Esophagus muscularis mucosa (tissue), 3 donors: ENCODE data around the gene CIAO1.

Experiments
- POLR2AphosphoS5 ChIP-seq, 2 donors: sonication (generic); formaldehyde crosslinking; IDR thresholded peaks; one replicate each; pipeline ENCODE4 v1.6.1; 2017; ENCODE audit warnings: antibody characterized with exemption in 2 of 2
- TF ChIP-seq, protein P1 (sequence below), 3 experiments: fragments of 200-600 bp in 2 of 3; fragments of 450-650 bp in 1 of 3; sonication (generic) in 2 of 3; IDR thresholded peaks; one replicate each; pipeline ENCODE4 v1.5.1; 2017 to 2019; ENCODE audit warnings: antibody characterized with exemption in 3 of 3, mild to moderate bottlenecking in 2 of 3, moderate library complexity in 1 of 3

DNA sequence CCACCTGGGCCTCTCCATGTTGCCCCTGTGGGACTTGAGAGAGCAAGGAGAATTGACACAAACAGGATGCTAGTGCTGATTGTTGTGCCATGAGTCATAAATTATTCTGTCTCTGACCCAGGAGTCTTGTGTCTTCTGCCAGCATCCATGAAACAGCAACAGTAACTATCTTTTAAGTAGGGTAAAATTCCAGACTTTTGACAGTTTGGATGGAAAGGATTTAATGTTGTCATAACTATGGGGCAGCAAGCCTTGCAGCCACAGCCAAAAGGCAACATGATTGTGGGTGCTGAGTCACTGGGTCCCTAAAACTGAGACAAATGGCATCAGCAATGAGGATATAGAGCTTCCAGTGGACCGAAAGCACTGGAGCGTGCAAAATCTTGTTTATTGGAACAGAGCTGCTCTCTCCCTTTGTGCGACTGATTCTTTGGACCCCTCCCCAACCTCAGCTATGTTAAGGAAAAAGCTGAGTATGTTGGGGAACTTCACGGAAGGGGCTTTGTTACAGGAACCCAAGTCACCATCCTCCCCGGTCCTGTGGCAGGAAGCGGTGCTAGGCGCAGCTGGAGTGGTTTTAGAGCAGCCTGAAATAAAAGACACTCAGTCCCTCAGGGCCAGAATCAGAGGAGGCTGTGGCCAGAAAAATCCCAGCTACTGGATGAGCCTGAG, 49.5 kb downstream of the CIAO1 start:
- TF ChIP-seq, protein P1, sequence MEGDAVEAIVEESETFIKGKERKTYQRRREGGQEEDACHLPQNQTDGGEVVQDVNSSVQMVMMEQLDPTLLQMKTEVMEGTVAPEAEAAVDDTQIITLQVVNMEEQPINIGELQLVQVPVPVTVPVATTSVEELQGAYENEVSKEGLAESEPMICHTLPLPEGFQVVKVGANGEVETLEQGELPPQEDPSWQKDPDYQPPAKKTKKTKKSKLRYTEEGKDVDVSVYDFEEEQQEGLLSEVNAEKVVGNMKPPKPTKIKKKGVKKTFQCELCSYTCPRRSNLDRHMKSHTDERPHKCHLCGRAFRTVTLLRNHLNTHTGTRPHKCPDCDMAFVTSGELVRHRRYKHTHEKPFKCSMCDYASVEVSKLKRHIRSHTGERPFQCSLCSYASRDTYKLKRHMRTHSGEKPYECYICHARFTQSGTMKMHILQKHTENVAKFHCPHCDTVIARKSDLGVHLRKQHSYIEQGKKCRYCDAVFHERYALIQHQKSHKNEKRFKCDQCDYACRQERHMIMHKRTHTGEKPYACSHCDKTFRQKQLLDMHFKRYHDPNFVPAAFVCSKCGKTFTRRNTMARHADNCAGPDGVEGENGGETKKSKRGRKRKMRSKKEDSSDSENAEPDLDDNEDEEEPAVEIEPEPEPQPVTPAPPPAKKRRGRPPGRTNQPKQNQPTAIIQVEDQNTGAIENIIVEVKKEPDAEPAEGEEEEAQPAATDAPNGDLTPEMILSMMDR (IDR thresholded peaks at IDR 0.05) = no peak
- TF ChIP-seq POLR2AphosphoS5 (IDR thresholded peaks at IDR 0.05) = no peak
